Brain pericyte (primary cell): ENCODE results near the gene AKR1B15.
"Not testable (repeated sequence)": the region's sequence is repeated elsewhere in the genome, so short reads cannot be mapped to it uniquely, and the experiment has no call there.

Source experiments
- DNase-seq: peaks from one replicate; pipeline ENCODE4 v3.0.0-alpha.2; 2012; ENCODE audit warnings: low read depth, low spot score

The AKR1B15 gene

DNA sequence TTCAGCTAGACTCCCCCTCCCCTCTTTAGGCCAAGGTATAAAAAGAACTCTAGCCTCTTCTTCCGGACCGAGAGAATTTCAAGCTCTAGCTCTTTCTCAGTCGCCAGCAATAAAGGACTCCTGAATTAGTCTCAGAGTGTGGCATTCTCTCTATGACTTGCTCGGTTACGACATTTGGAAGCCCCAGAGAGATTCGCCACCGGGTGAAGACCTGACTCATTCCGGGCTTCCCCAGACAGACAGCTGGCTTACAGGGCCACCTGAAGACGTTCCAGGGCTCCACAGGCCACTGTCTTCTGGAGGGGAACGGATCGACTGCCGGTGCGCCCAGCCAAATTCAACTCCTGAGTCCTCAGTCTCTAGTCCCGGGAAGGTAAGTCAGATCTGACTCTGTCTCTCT is at the start of gene AKR1B15:
Gene AKR1B15, plus strand, starts transcription at position 234 of the 400 bp plus-strand sequence. CDS start 15,510 bp downstream, outside the sequence.
- DNase-seq, result no peak

DNA sequence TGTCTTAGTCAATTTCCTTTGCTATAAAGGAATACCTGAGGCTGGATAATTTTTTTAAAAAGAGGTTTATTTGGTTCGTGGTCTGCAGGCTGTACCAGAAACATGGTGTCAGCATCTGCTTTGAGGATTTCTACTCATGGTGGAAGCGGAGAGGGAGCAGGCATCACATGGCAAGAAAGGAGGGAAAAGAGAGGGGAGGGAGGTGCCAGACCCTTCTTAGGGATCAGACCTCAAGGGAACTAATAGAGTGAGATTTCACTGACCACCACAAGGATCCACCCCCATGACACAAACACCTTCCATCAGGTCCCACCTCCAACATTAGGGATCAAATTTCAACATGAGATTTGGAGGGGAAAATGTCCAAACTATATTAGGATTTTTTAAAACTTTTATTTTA is 48.5 kb upstream of the AKR1B15 start:
- DNase-seq, result no peak

DNA sequence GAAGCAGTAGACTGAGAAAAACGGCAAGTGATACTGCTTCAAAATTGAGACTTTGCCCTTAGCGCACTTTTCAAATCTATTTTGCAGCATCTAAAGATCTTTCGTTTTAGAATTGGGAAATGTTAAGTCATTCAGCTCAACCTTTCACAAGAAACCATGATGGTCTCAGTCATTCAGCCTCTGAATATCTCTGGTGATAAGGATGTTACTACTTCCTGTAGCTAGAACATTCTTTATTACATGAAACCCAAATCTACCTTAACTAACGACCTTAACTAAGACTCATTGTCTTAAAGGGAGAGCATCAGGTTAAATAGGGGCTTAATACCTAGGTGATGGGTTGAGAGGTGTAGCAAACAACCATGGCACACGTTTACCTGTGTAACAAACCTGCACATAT is 47.9 kb upstream of the AKR1B15 start:
- DNase-seq, result no peak

DNA sequence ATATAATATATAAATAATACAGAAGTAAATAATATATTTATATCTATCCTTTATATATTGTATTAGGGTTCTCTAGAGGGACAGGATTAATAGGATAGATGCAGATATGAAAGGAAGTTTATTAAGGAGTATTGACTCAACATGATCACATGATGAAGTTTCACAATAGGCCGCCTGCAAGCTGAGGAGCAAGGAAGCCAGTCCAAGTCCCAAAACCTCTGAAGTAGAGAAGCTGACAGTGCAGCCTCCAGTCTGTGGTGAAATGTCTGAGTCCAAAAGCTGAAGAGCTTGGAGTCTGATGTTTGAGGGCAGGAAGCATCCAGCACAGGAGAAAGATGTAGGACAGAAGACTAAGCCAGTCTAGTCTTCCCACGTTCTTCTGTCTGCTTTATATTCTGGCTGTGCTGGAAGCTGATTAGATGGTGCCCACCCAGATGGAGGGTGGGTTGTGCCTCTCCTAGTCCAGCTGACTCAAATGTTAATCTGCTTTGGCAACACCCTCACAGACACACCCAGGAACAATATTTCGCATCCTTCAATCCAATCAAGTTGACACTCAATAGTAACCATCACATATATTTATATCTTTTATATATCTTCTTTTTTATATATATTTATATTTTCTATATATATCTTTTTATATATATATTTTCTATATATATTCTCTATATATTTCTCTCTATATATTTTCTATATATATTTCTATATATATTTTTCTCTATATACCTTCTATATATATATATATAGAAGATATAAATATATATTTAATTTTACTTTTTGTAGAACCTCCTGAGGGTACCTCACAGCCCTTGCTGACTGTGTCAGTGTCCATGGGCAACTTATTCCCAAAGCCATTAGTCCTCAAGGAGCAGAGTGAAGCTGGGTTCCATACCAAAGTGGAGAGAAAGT is 46.2 kb upstream of the AKR1B15 start:
- DNase-seq, result no peak

DNA sequence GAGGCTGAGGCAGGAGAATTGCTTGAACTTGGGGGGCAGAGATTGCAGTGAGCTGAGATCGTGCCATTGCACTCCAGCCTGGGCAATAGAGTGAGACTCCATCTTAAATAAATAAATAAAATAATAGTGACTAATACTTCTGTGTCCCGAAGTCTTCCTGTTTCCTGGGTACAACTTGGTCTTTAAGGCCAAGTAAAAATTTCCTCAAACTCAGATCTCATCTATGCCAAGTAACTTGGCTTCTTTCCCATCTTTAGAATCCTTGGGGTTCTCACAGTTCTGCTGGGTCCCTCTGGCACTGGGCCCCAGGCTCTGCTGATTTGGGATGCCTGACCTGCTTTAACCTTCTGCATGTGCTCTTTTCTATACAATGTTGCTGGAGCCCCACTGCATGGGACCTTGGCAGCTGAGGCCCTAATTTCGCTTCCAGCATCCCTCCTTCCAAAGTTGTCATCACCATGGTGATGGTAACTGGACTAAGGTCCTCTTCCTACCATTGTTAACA is 44.2 kb upstream of the AKR1B15 start:
- DNase-seq, result no peak

DNA sequence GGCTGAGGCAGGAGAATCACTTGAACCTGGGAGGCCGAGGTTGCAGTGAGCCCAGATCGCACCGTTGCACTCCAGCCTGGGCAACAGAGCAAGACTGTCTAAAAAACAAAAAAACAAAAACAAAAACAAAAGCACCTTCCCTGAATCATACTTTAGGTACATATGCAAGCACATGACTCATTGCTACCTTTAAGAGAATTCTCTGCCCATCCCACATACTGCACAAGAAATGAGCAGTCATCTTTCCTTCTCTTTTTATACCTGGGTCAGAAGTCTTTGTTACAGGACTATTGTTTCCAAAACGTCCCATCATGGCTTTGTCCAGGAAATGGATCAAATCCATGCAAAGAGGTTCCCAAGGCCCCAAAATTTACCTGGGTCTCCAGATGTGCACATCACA is 43.1 kb upstream of the AKR1B15 start:
- no peak for DNase-seq

DNA sequence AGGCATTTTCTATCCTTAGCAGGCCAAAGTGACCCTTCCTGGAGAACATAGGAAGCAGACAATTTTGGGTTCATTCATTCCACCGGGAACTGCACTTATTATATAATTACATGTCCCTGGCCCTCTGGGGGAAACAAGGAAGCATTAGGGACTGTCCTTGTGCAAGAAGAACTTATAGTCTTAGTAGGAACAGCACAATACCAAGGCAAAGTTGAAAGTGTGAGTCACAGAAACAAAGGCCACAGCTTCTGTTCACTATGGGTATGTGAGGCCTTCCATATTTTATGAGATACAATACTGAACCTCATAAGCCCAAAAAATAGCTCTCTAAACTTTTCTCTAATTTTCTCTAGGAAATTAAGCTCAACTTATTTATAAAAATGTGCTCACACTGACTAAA is 39.9 kb upstream of the AKR1B15 start:
- no peak for DNase-seq

DNA sequence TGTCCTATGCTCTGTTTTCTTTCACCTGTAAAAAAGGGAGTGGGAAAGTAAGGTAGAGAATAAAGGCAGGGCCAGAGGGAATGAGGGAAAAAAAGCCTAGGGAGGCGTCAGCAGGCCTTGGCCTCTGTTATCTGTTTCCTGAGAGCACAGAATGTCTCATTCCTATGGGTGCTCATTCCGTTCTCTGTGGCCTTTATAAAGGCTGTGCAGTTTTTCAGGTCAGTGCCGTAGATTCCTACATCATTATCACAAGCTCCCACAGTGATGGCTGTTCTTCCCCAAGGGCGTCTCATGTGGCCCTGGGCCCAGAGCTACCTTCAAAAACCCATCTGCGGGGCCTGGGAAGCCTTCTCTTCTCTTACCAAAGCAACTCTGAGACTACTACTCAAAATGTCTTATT is 38.3 kb upstream of the AKR1B15 start:
- DNase-seq, result no peak

DNA sequence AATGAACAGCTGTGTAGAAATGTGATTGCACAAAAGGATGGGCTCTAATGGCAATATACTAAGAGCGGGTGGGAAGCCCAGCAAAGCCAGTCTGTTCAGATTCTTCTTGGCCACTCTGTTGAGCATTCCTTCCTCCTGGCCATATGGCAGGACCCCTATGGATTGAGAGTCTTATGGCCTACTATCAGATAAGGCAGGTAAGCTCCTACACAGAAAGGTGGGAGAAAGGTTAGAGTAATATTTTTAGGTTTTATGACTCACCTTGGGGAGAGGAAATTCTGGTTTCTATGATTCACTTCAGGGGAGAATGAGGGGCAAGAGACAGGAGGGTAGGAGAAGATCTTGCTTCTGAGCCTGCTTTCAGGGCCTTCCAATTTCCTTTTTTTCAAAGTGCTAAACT is 36.6 kb upstream of the AKR1B15 start:
- DNase-seq, result no peak

DNA sequence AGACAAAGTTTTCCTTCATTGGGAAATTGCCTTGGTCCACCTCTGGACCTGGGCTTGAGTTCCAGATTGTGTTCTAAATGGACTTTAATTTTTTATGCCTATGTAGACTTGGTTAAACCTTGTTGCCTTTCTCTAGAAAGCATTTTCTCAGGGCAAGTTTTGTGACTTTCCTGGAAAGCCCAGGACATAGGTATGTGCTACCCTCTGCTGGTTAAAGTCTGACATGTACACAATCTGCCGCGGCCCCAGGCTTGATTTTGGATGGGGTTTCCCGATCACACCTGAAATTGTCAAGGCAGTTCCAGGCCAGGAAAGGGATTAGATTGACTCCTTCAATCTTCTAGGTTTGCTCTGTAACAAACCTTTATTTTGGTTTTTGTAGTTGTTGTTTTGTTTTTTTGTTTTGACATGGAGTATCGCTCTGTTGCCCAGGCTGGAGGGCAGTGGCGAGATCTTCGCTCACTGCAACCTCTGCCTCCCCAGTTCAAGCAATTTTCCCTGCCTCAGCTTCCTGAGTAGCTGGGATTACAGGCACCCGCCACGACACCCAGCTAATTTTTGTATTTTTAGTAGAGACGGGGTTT is 35.6 kb upstream of the AKR1B15 start:
- no peak for DNase-seq

DNA sequence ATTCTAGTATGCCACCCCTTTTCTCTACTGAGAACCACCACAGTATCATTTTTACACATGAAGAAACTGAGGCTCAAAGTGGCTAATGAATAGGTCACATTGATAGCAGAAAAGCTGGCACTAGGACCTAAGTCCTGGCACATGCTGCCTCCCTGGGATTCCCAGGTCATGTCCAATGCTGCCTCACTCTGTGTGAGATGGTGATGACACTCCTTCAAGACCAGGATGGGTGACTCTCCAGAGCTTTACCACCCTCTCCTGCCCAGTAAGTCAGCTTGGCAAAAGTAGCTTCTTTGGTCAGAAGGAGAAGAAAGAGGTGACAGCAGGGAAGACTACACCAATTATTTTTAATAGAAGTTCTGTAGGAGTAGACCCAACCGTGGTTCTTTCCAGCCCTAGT is 34.8 kb upstream of the AKR1B15 start:
- no peak for DNase-seq

DNA sequence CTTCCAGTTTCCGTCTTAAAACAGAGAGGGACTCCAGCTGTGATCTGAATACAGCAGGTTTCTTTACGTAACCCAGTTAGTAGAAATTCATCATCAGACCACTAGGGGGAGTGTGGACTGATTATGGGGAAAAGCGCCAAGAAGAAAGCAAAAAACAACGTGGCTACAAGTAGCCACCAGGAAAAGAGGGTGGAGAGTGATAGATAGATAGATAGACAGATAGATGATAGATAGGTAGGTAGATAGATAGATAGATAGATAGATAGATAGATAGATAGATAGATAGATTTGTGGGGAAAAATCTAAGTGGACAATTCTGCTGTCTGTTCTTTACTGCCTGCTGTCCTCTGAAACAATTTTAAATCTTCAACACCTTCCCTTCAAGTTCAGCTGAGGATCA is 34.2 kb upstream of the AKR1B15 start:
- DNase-seq, result peak; percentile 54

DNA sequence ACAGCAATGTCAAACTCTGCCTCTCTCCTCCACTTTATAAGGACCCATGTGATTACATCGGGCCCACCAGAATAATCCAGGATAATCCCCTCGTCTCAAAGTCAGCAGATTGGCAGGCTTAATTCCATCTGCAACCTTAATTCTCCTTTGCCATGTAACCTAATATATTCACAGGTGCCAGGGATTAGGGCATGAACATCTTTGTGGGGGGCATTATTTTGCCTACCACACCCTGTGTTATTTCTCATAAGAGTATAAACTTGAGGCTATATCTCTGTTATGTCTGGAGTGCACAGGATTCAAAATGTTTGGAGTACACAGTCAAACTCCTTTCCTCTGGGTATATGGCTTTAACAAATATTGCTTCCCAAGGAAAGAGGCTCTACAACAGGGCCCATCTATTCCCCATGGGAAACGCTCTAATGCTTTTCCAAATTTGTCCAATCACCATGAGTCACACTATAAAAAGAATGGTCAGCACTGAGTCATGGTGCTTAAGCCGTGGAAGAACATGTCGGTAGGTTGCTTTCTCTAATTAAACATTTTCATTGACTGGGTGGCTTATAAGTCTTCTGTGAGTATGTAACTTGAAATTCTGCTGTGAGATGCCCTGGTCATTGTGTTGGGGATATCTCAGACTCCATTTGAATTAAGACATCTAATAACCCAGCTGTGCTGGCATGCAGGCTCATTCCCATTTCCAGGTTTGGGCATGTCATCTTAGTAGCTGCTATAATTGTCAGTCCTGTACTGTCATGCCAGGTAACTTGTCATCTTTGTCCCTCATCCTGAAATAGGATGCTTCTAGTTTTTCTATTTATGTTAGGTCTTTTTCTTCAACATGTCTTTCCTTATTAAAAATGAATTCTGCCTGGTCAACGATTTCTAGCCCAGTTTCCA is 33.1 kb upstream of the AKR1B15 start:
- DNase-seq, result peak; percentile 50

DNA sequence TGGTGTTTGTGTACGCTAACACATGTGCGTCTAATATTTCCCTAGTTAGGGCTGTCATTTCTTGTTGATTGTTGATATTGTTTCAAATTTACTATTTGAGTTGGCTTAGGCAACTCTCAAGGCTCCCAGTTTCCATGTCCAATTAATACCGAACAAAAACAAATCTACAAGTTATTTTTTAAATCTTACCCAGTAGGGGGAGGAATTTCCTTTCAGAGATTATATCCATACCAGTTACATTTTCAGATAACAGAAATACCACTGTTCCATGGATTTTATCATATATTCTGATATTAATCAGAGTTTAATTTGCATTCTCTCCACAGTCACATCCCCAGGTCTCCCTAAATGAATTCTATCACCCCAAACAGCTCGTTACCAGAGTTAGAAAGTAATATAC is 28.8 kb upstream of the AKR1B15 start:
- DNase-seq, result no peak

DNA sequence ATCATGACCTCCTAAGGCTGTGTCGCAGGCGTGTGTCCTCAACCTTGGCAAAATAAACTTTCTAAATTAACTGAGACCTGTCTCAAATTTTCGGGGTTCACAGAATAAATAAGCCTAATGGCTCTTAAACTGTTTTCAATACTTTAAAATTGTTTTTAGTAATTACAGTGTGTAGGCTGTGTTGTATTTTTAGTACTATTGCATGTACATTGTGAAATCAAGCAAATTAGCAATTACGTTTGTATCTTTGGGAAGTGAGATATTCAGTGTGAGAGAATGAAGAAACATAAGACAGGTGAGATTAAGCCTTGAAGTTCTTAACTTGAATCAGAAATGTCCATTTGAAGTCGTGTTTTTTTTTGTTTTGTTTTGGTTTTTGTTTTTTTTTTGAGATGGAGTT is 26.3 kb upstream of the AKR1B15 start:
- no peak for DNase-seq

DNA sequence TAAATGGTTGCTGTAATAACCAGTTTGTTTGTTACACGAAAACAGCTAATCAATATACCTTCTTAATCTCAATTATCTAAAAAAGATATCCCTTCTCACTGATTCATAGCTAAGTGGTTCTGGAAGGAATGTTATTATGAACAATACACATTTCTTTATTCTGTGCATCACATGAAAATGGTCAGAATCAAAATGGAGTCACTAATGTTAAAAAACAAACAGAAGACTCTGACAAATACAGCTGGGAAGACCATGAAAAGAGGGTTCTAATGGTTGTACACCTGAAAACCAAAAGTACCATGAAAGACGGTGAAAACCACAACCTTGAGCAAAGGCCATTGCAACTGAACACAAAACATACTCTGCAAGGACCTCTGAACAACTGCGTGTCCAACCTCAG is 23.5 kb upstream of the AKR1B15 start:
- not testable (repeated sequence) for DNase-seq

DNA sequence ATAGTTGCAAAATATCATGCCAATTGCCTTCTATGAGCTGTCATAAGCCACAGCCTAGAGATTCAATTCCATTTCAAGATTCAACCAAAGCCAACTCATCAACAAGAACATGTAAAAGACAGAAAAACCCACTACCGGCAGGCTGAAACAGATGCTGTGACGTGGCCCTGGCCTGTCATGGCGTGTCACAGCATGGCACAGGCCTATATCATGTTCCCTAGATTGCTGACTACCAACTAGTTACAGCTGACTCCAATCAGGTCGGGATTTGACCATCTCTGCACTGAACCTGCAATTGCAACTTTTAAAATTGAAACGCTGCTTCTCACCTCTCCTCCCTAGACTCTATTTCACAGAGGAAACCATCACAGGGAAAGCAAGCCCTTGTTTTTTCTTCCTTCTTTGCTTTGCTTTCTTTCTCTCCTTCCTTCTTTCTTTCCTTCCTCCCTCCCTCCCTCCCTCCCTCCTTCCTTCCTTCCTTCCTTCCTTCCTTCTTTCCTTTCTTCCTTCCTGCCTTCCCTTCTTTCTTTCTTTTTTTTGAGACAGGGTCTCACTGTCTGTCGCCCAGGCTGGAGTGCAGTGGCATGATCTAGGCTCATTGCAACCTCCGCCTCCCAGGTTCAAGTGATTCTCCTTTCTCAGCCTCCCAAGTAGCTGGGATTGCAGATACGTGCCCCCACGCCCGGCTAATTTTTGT is 22.2 kb upstream of the AKR1B15 start:
- DNase-seq, result not testable (repeated sequence)

DNA sequence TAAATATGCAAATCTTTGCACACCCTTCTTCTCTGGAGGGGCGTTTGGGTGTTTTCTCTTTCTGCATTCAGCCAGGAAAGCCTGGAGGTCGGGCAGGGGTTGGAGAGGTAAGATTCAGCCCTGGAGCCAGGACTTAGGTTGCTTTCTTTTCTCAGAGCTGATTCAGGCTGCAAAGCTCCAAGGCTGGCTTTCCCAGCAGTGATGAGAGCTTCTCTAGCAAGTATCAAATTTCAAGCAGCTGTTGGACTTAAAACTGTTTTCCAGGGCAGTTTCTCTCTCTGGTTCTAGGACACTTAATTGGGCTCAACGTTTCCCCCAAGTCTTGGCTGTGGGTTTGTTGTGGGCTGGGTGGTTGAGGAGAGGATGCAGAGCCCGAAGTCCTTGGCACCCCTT is 20.9 kb upstream of the AKR1B15 start:
- DNase-seq, result no peak

DNA sequence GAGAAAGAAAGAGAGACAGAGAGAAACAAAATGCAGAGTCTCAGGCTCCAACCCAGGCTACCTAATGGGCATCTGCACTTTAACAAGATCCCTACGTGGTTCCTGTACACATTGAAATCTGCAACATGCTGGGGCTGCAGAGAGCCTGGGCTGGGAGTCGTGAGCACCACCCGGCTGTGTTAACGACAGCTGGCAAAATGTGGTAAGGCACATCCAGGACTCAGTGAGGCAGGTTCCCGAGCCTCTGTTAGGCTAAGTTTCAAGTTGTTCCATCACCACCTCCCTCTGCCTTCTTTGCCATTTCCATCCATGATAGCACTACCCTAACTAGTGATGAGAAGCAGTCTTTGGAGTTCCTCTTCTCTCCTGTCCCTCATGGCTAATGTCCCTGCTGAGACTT is 20.2 kb upstream of the AKR1B15 start:
- DNase-seq, result no peak

DNA sequence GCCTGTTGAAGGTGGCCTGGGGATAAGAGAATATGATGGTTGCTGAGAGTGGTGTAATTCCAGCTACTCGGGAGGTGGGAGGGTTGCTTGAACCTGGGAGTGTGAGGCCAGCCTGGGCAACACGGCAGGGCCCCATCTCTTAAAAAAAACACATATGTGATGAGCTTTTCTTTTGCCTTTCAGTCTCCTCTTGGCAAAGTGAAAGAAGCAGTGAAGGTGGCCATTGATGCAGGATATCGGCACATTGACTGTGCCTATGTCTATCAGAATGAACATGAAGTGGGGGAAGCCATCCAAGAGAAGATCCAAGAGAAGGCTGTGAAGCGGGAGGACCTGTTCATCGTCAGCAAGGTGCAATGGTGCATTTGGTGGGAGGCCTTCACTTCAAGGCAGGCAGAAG is 18.4 kb upstream of the AKR1B15 start:
- no peak for DNase-seq

DNA sequence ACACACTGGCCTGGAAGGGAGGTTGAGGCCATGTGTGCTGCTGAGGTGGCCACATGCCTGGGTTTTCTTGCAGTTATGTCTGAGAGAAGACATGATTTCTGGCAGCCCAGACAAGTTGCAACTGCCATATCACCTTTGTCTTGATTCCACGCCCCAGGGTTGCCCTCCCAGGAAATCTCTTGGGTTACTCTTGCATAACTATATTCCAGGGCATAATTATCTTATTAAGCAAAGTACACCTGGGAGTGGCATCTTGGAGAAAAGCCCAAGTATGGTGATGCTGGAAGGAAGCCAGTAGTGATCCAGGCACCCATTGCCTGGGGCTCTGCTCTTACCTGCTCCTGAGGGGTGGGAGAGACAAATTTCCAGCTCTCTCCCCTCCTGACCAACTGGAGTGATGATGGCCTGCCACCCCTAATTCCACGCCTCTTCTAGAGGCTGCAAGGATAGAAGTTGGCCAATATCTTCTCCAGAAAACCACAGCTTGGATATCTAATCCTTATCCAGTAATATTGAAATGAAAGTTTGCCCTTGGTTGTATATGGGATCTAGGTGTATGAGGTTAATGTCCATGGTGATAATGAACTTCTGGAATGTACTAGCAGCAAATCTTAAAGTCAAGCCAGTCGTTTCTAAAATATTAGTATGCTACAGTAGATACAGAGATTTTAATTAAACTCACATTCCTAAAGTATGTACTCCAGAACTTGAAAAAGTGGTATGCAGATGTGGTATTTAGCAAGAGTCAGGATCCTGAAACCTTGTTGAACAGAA is 16.5 kb upstream of the AKR1B15 start:
- DNase-seq, result no peak
